Ovary (tissue), 3 donors: ENCODE results near the gene KCNMA1.

Source experiments
- POLR2A ChIP-seq: fragments of 450-650 bp; IDR thresholded peaks from one replicate; pipeline ENCODE4 v1.6.1; 2017; ENCODE audit warnings: antibody characterized with exemption, mild to moderate bottlenecking, moderate library complexity
- TF ChIP-seq, protein P1 (sequence below), 3 donors: fragments of 450-650 bp in 2 of 3; fragments of 200-600 bp in 1 of 3; IDR thresholded peaks; one replicate each; pipeline versions ENCODE4 v1.5.1 to v1.8.0; 2016 to 2022; ENCODE audit warnings: antibody characterized with exemption in 3 of 3, mild to moderate bottlenecking in 1 of 3
- donor health status: DM: no; HTN: no; CAD: no.

- TF ChIP-seq, protein P1, sequence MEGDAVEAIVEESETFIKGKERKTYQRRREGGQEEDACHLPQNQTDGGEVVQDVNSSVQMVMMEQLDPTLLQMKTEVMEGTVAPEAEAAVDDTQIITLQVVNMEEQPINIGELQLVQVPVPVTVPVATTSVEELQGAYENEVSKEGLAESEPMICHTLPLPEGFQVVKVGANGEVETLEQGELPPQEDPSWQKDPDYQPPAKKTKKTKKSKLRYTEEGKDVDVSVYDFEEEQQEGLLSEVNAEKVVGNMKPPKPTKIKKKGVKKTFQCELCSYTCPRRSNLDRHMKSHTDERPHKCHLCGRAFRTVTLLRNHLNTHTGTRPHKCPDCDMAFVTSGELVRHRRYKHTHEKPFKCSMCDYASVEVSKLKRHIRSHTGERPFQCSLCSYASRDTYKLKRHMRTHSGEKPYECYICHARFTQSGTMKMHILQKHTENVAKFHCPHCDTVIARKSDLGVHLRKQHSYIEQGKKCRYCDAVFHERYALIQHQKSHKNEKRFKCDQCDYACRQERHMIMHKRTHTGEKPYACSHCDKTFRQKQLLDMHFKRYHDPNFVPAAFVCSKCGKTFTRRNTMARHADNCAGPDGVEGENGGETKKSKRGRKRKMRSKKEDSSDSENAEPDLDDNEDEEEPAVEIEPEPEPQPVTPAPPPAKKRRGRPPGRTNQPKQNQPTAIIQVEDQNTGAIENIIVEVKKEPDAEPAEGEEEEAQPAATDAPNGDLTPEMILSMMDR (IDR thresholded peaks at IDR 0.05): no peak
- TF ChIP-seq POLR2A: no peak
Measured at GRCh38 chr10:77207828-77208185, 429.8 kb downstream of the KCNMA1 start.
